GM04504 (cell line): ENCODE results near the gene NLGN3.

Source experiments
- DNase-seq: peaks from one replicate; pipeline ENCODE4 v3.0.0-alpha.2; 2012; ENCODE audit warnings: low read depth

NLGN3 gene

DNA sequence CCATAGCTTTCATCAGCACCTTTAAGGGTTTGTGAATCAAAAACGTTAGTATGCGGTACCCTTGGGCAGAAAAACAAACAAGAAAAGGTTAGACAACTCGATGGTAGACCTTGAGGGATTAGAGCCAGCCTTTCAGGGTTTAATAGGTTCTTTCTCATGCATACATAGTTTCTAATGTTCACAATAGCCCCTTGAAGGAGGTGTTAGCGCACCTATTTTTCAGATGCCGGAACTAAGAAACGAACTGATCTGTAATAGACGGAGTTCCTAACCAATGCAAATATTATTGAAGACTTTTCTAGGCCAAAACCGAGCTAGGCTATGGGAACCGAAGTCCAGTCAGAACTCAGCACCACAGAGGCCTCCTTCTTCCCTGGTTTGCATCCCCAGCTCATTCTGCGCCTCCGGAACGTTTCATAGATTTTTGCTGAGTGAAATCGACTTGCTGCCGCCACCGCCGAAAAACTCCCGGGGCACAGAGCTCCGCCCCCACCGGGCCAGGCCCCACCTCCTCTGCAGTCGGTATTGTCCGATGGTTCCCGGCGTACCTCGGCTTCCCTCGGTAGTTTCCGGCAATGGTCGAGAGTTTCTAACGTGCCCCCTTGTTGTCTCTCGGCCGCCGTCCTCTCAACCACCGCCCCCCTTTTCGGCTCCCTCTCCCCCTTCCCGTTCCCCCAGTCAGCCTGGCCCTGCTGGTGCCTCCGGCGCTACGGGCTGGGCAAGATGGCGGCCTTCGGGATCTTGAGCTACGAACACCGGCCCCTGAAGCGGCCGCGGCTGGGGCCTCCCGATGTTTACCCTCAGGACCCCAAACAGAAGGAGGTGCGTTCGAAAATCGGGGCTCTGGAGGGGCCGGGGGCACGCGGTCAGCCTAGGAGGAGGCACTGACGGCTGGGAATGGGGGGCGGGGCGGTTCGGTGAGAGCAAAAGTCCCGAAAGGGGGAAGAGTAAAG, 26.3 kb upstream of the NLGN3 start, which contains the start of gene MED12:
TSS of gene MED12 (plus strand) at position 565 of the 953 bp plus-strand sequence. CDS start at position 724, 159 bp downstream.
- peak; percentile 52 for DNase-seq

GRCh38 chrX:71118985-71119535, 25.6 kb upstream of the NLGN3 start:
- no peak for DNase-seq

- DNase-seq = no peak
Measured at GRCh38 chrX:71128166-71128833, 16.3 kb upstream of the NLGN3 start.

- DNase-seq = peak; percentile 15
Measured at GRCh38 chrX:71128915-71129765, 15.5 kb upstream of the NLGN3 start.

DNA sequence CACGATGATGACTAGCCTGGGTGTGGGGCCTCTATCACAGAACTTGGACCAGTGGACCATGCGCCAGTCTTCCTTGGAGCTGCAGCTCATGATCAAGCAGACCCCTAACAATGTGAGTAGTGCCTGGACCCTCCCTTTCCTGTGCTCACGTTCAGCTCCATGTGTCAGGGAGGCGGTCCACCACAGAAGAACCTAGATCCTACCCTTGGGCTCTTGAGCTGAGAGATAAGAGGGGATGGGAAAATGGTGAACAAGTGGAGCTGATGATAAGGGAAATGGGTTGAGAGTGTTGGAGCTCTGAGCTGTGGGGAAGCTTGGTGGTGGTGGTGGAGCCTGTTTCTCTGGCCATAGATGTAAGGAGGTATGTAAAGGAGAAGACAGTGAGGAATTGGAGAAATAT, 13.1 kb upstream of the NLGN3 start:
- DNase-seq = no peak

GRCh38 chrX:71140440-71140839, 4.2 kb upstream of the NLGN3 start:
- DNase-seq = no peak

- no peak for DNase-seq
Measured at GRCh38 chrX:71143508-71143907, 1.1 kb upstream of the NLGN3 start.

GRCh38 chrX:71147496-71148277, 3.0 kb downstream of the NLGN3 start:
- no peak for DNase-seq

- no peak for DNase-seq
Measured at GRCh38 chrX:71148278-71148663, 3.6 kb downstream of the NLGN3 start.

DNA sequence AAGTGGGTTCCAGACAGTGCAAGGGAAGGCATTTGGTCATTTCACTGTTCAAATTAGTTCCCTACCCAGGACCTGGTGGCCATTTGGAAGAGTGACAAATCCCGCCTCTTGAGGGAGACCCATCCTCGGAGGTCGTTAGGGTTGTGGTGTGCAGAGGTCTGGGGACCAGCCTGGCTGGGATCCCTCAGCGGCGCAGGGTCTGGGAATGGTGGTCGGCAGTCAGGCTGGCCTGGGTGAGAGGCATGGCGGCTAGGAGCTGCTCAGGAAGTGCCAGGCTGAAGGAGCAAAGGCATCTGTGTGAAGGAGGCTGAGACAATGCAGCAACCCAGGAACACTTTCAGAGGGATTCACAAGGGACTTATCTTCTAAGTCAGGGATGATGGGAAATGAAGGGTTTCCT, 6.7 kb downstream of the NLGN3 start:
- no peak for DNase-seq

GRCh38 chrX:71154196-71154595, 9.6 kb downstream of the NLGN3 start:
- DNase-seq = no peak

DNA sequence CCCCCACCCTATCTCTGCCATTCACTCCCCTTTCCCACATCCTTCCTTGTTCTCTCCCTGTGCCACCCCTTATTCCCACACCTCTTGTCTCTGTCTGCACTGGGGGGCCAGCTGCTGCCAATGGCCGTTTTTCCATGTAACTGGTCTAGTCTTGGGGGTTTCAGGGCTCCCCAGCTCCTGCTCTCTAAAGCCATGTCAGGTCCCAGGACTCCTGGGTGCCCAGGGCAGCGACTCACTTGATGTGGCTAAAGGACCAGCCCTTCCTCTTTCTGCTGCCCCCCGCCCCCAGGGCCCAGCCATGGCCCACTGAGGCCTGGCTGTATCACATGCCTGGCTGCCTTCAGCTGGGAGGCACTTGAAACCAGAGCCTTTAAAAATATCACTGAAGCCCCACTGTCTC, 10.0 kb downstream of the NLGN3 start:
- DNase-seq = no peak

DNA sequence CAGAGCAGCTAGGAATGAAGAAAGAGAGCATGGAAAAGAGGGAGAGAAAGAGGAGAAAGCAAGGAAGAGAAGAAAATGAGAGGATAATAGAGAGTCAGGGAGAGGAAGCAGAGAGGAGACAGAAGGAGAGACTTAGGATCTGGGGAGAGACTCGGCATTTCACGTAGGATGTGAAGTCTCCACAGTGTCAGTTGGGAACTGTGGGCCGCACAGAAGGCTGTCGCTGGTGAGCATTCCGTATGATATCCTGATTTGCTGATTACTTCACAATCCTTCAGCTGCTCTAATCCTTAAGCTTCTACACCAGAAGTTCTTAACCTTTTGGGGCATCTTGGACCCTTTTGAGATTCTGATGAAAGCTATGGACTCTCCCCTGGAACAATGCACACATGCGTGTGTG, 14.0 kb downstream of the NLGN3 start:
- DNase-seq = no peak

DNA sequence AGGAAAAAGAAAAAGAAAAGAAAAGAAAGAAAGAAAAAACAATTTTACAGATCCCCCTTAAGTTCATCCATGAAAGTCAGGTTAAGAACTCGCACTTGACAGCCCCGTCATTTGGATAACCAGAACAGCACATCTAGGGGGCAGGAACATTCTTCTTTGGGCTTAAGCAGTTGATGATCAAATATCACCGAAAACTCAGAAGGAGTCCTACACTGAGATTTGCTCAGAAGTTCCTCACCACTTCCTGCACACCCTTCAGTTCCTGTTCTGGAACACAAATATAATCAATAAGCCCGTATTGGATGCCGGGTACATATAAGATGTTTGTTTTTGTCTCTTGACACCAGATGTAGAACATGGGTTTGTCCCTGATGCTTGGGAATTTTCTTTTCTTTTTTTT, 14.7 kb downstream of the NLGN3 start:
- no peak for DNase-seq

DNA sequence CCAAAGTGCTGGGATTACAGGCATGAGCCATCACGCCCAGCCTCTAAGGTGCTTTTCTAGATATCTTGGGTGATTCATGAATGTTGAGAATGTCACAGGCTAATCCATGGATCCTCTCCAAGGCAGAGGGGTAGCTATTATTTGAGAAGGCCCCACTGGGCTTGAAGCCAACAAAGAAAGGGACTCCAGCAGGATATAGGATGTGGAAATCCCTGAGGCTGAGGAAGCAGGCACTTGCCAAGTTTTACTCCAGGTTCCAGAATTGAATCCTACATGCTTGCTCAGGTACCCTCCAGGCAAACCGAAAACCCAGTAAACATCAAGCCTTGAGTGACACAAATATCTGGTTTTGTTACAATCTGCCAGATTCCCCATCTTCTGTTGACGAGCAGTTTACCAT, 15.8 kb downstream of the NLGN3 start:
- DNase-seq = no peak

DNA sequence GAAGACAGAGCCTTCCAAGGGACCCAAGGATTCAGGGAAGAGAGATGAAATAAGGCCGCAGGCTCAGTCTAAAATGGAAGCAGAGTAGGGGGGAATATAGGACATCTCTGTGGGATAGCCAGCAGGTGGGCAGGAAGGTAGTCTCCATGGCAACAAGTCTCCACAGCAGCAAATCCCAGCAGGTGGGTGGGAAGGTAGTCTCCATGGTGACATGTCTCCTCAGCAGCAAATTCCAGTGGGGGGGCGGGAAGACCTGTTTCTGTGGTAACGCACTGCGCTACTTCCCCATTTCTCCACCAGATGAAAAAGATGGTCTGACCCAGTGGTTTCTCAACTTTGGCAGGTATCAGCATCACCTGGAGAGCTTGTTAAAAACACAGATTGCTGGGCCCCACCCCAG, 18.3 kb downstream of the NLGN3 start:
- no peak for DNase-seq

- no peak for DNase-seq
Measured at GRCh38 chrX:71164071-71164470, 19.4 kb downstream of the NLGN3 start.

DNA sequence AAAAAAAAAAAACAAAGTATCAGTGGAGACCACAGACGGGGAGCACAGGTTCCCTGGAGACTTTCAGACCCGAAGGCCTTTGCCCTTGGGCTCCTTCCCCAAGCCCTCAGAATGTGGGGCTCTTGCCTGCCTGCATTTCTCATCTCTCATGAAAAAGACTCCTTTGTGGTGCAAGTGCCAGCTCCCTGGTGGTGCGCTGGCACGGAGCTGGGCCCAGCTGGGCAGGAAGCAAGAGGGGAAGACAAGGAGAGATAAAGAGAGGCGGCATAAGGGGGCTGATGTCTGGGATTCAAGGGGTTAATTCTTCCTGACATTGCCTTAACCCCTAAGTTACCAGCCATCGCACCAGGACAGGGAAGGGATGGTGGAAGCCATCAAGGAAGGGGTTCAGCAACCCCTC, 21.8 kb downstream of the NLGN3 start:
- DNase-seq = no peak

DNA sequence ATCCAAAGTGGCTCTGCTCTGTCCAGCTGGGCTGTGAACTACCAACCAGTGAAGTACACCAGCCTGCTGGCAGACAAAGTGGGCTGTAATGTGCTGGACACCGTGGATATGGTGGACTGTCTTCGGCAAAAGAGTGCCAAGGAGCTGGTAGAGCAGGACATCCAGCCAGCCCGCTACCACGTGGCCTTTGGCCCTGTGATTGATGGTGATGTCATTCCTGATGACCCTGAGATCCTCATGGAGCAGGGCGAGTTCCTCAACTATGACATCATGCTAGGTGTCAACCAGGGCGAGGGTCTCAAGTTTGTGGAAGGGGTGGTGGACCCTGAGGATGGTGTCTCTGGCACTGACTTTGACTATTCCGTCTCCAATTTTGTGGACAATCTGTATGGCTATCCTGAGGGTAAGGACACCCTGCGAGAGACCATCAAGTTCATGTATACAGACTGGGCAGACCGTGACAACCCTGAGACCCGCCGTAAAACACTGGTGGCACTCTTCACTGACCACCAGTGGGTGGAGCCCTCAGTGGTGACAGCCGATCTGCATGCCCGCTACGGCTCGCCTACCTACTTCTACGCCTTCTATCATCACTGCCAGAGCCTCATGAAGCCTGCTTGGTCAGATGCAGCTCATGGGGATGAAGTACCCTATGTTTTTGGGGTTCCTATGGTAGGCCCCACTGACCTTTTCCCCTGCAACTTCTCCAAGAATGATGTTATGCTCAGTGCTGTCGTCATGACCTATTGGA, 22.6 kb downstream of the NLGN3 start:
- DNase-seq = no peak

DNA sequence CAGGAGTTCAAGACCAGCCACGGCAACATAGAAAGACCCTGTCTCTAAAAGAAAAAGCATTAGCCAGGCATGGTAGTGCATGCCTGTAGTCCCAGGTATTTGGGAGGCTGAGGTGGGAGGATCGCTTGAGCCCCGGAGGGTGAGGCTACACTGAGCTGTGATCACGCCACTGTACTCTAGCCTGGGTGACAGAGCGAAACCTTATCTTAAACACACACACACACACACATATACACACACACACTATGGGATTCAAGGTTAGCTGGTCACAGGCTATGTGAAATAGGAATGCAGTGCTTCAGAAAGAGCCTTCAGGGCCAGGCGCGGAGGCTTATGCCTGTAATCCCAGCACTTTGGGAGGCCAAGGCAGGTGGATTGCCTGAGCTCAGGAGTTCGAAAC, 23.5 kb downstream of the NLGN3 start:
- no peak for DNase-seq

DNA sequence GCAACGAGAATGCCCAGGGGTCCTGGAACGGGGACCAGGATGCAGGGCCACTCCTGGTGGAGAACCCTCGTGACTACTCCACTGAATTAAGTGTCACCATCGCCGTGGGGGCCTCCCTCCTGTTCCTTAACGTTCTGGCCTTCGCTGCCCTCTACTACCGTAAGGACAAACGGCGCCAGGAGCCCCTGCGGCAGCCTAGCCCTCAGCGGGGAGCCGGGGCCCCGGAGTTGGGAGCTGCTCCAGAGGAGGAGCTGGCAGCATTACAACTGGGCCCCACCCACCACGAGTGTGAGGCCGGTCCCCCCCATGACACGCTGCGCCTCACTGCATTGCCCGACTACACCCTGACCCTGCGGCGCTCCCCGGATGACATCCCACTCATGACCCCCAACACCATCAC, 24.9 kb downstream of the NLGN3 start:
- DNase-seq = no peak
